A549 (cell line): ENCODE measurements around the gene RHEB. TPM values are rescaled to one million over a fixed set of nuclear protein-coding genes. Genes with fewer than 3 reads are reported as not detected.

Experiments used
- ATAC-seq, 2 experiments: fragments of 200-7000 bp in 1 of 2; fragments of >200 bp in 1 of 2; cut with Nextera tagmentation in 1 of 2; cut with Tn5 transposase in 1 of 2; 3 replicates each; pipeline versions ENCODE4 v1.8.0 to v1.9.1; 2018 to 2020; ENCODE audit warnings: mild to moderate bottlenecking in 1 of 2, moderate library complexity in 1 of 2
- CTCF ChIA-PET: fragments of 300-600 bp; sonication (Branson Sonifier 250); formaldehyde crosslinking; extraction: SDS; loops from one replicate; lab custom pipeline; 2021; ENCODE audit warnings: antibody characterized with exemption, inconsistent platforms; lab: Yijun Ruan, JAX
- POLR2A ChIA-PET: fragments of 350-600 bp; formaldehyde crosslinking; extraction: SDS; loops from one replicate; lab custom pipeline; 2021; ENCODE audit warnings: antibody characterized with exemption, inconsistent platforms; lab: Yijun Ruan, JAX
- DNase-seq, 2 experiments: peaks; one replicate each; pipeline versions ENCODE4 v3.0.0 to v3.0.0-alpha.2; 2011 to 2016; ENCODE audit warnings: low read depth in 1 of 2, low spot score in 1 of 2
- FAIRE-seq: peaks from 2 replicates; lab custom pipeline; 2011; peaks lifted over from hg19 to GRCh38; lab: Jason Lieb, UNC
- H3K27ac ChIP-seq, 2 experiments: fragments of >200 bp; sonication (Bioruptor Twin); formaldehyde crosslinking; 3 replicates each; pipeline ENCODE4 v1.5.1; 2016 to 2017
- H3K4me1 ChIP-seq: fragments of >200 bp; sonication (Bioruptor Twin); formaldehyde crosslinking; 3 replicates; pipeline ENCODE4 v1.6.1; 2016
- H3K4me2 ChIP-seq: fragments of >200 bp; sonication (Bioruptor Twin); formaldehyde crosslinking; 3 replicates; pipeline ENCODE4 v1.6.1; 2016
- H3K4me3 ChIP-seq: fragments of >200 bp; sonication (Bioruptor Twin); formaldehyde crosslinking; 3 replicates; pipeline ENCODE4 v1.5.1; 2016
- H3K9me3 ChIP-seq: fragments of >200 bp; sonication (Bioruptor Twin); formaldehyde crosslinking; 3 replicates; pipeline ENCODE4 v1.6.1; 2016
- BCL3 ChIP-seq: fragments of >200 bp; sonication (Bioruptor Twin); formaldehyde crosslinking; IDR thresholded peaks from 3 replicates; pipeline ENCODE4 v1.6.1; 2016
- CBX2 ChIP-seq: fragments of 200-600 bp; sonication (generic); IDR thresholded peaks from 2 replicates; pipeline ENCODE4 v1.6.1; 2016; ENCODE audit warnings: low read depth, mild to moderate bottlenecking, borderline replicate concordance
- EHMT2 ChIP-seq: fragments of 200-600 bp; sonication (generic); IDR thresholded peaks from 2 replicates; pipeline ENCODE4 v1.6.1; 2016; ENCODE audit warnings: antibody characterized with exemption, low read depth, mild to moderate bottlenecking, moderate library complexity
- FOSL2 ChIP-seq, 2 experiments: fragments of 450-650 bp in 1 of 2; fragments of >200 bp in 1 of 2; sonication (Bioruptor Twin) in 1 of 2; formaldehyde crosslinking; IDR thresholded peaks; 2 replicates each; pipeline versions ENCODE4 v1.5.0 to v1.6.1; 2016 to 2020; ENCODE audit warnings: mild to moderate bottlenecking in 1 of 2, moderate library complexity in 1 of 2
- HEYL ChIP-seq: fragments of 250-450 bp; sonication (Bioruptor Pico); IDR thresholded peaks from 2 replicates; pipeline ENCODE4 v1.8.0; 2021; ENCODE audit warnings: mild to moderate bottlenecking, moderate library complexity
- HMGXB4 ChIP-seq: fragments of 250-450 bp; sonication (Bioruptor Pico); IDR thresholded peaks from 2 replicates; pipeline ENCODE4 v1.5.0; 2021; ENCODE audit warnings: mild to moderate bottlenecking, moderate library complexity, borderline replicate concordance
- HOXA7 ChIP-seq: fragments of 250-450 bp; sonication (Bioruptor Pico); IDR thresholded peaks from 2 replicates; pipeline ENCODE4 v1.5.0; 2020; ENCODE audit warnings: mild to moderate bottlenecking, moderate library complexity
- HOXB13 ChIP-seq: fragments of 250-450 bp; sonication (Bioruptor Pico); IDR thresholded peaks from 2 replicates; pipeline ENCODE4 v1.5.0; 2020; ENCODE audit warnings: low read depth, mild to moderate bottlenecking, moderate library complexity
- HOXB5 ChIP-seq: fragments of 250-450 bp; sonication (Bioruptor Pico); IDR thresholded peaks from 2 replicates; pipeline ENCODE4 v1.5.0; 2020; ENCODE audit warnings: mild to moderate bottlenecking, moderate library complexity
- JUN ChIP-seq, 2 experiments: fragments of >200 bp; sonication (Bioruptor Twin); formaldehyde crosslinking; IDR thresholded peaks; 2 replicates in 1 of 2; 3 replicates in 1 of 2; pipeline ENCODE4 v1.6.1; 2016 to 2017
- JUNB ChIP-seq: fragments of >200 bp; sonication (Bioruptor Twin); formaldehyde crosslinking; IDR thresholded peaks from 2 replicates; pipeline ENCODE4 v1.6.1; 2016
- KDM1A ChIP-seq: fragments of 200-600 bp; sonication (generic); IDR thresholded peaks from 2 replicates; pipeline ENCODE4 v1.6.1; 2016; ENCODE audit warnings: low read depth, mild to moderate bottlenecking
- MAZ ChIP-seq: fragments of 150-350 bp; IDR thresholded peaks from 2 replicates; pipeline ENCODE4 v1.6.1; 2014; ENCODE audit warnings: antibody characterized with exemption, low read depth, low read length, borderline replicate concordance
- MYC ChIP-seq: IDR thresholded peaks from 2 replicates; pipeline ENCODE4 v1.6.1; 2012; ENCODE audit warnings: mild to moderate bottlenecking, inconsistent platforms, low read length, improper control_type of control experiment, borderline replicate concordance
- POLR2A ChIP-seq: IDR thresholded peaks from 2 replicates; pipeline ENCODE4 v1.6.1; 2012; ENCODE audit warnings: mild to moderate bottlenecking, low read length
- RAD21 ChIP-seq, 2 experiments: fragments of >200 bp in 1 of 2; sonication (Bioruptor Twin) in 1 of 2; formaldehyde crosslinking in 1 of 2; IDR thresholded peaks in 1 of 2; conservative IDR thresholded peaks in 1 of 2; 2 replicates in 1 of 2; 3 replicates in 1 of 2; pipeline ENCODE4 v1.6.1; 2012 to 2018; ENCODE audit warnings: inconsistent platforms in 1 of 2
- RARB ChIP-seq: fragments of 250-450 bp; sonication (Bioruptor Pico); IDR thresholded peaks from 2 replicates; pipeline ENCODE4 v1.8.0; 2021; ENCODE audit warnings: mild to moderate bottlenecking, moderate library complexity
- REST ChIP-seq: fragments of 200-600 bp; sonication (generic); IDR thresholded peaks from 2 replicates; pipeline ENCODE4 v1.6.1; 2016; ENCODE audit warnings: antibody characterized with exemption, mild to moderate bottlenecking, moderate library complexity
- RNF2 ChIP-seq: fragments of 200-600 bp; sonication (generic); IDR thresholded peaks from 2 replicates; pipeline ENCODE4 v1.6.1; 2016; ENCODE audit warnings: low read depth, mild to moderate bottlenecking, antibody characterized with exemption, moderate library complexity, borderline replicate concordance
- USF2 ChIP-seq: fragments of 450-650 bp; IDR thresholded peaks from 2 replicates; pipeline ENCODE4 v1.6.1; 2014; ENCODE audit warnings: antibody characterized with exemption
- ZFP36 ChIP-seq: fragments of 450-650 bp; IDR thresholded peaks from 2 replicates; pipeline ENCODE4 v1.6.1; 2014; ENCODE audit warnings: borderline replicate concordance; ENCODE audit not compliant: partially characterized antibody
- WGBS: methylation state at CpG from one replicate; pipeline ENCODE4 v1.1.6; 2017; ENCODE audit errors: missing lambda C conversion rate; 5-methylcytosine and 5-hydroxymethylcytosine counted together
- polyA plus RNA-seq, 4 experiments: library from polyadenylated mRNA; depleted of rRNA in 3 of 4; stranded (reverse); fragments of >200 nt; fragmentation: RNase III in 1 of 4; extraction: RNeasy Plus Mini Kit Qiagen cat#74134 plus additional on column Dnase treatment in 1 of 4; gene quantifications; 2 replicates in 3 of 4; 3 replicates in 1 of 4; pipeline ENCODE4 v1.2.3, GENCODE V29; 2011 to 2017

Gene RHEB
- polyA plus RNA-seq, 2 of the 4 experiments (the other 2 are of a cell fraction): 110 to 198 TPM

GRCh38 chr7:151565541-151565940 lies 45.8 kb upstream of the RHEB start:
- FAIRE-seq: no peak

GRCh38 chr7:151560243-151560642 lies 40.5 kb upstream of the RHEB start:
- 94% methylated on average over 9 of the region's 9 CpGs for WGBS
- no peak for FAIRE-seq

More at GRCh38 chr7:151565541-151565940, 45.8 kb upstream of the RHEB start:
- Histone ChIP-seq H3K4me3 (no peak overlapping the region), H3K4me1 (no peaks in the 10 kb centered on the region), H3K9me3 (no peaks in the 10 kb centered on the region), H3K4me2 (no peak overlapping the region), H3K27ac (no peak overlapping the region)
- ATAC-seq (no peak), DNase-seq (no peak)
- WGBS: 84% methylated on average over 9 of the region's 9 CpGs
- TF ChIP-seq BCL3 (no peak), HOXB5 (CRISPR knock-in tag) (no peak), CBX2 (no peak), FOSL2 (IDR thresholded peaks at IDR 0.05) (no peak), FOSL2 (CRISPR knock-in tag; IDR thresholded peaks at IDR 0.05) (no peak), HOXB13 (CRISPR knock-in tag) (no peak), HEYL (CRISPR knock-in tag) (no peak), RAD21 (conservative IDR thresholded peaks at IDR 0.05 in 1 of 2, IDR thresholded peaks at IDR 0.05 in 1 of 2) (no peak), MAZ (no peak), MYC (no peak), HOXA7 (no peak), POLR2A (no peak), JUNB (no peak), REST (no peak), EHMT2 (no peak), KDM1A (no peak), USF2 (no peak), ZFP36 (no peak)
- ChIA-PET CTCF (interaction anchor here (1.1 to 16.0 kb wide), 3 partner anchors 179 to 193 kb away, joined by 3 to 155 read pairs (median 4); no protein-coding TSS in a partner anchor), POLR2A (interaction anchor here (0.6 kb wide), 1 partner anchor 46 kb away, joined by 5 read pairs; the partner anchor contains the start of gene RHEB)

More at GRCh38 chr7:151560243-151560642, 40.5 kb upstream of the RHEB start:
- ATAC-seq (no peak), DNase-seq (no peak)
- H3K9me3 ChIP-seq: no peaks in the 10 kb centered on the region
- H3K4me3 ChIP-seq: no peak overlapping the region
- no peak overlapping the region for H3K27ac ChIP-seq
- ChIA-PET POLR2A (no interaction called here), CTCF (interaction anchor here (1.3 to 16.0 kb wide), 2 partner anchors 66 to 198 kb away, joined by 3 to 155 read pairs; no protein-coding TSS in a partner anchor)
- no peak for TF ChIP-seq HMGXB4 (CRISPR knock-in tag)
- TF ChIP-seq JUN (IDR thresholded peaks at IDR 0.05): no peak
- no peak for TF ChIP-seq BCL3
- no peak for TF ChIP-seq RARB
- no peak for TF ChIP-seq RNF2
- no peak overlapping the region for H3K4me2 ChIP-seq
- no peaks in the 10 kb centered on the region for H3K4me1 ChIP-seq
